Bronchial epithelial cell (primary cell): ENCODE results near the gene MMP21. TPM values are rescaled to one million over a fixed set of nuclear protein-coding genes. Genes with fewer than 3 reads are reported as not detected.

Source experiments
- DNase-seq: peaks from one replicate; pipeline ENCODE4 v3.0.0-alpha.2; 2010; ENCODE audit warnings: low read depth
- FAIRE-seq: peaks from 2 replicates; lab custom pipeline; 2011; peaks lifted over from hg19 to GRCh38; lab: Jason Lieb, UNC
- H3K27me3 ChIP-seq: 2 replicates; pipeline ENCODE4 v1.5.1; 2011; ENCODE audit warnings: low read length; ENCODE audit not compliant: control insufficient read depth, insufficient read depth
- H3K36me3 ChIP-seq: 2 replicates; pipeline ENCODE4 v1.5.1; 2011; ENCODE audit warnings: low read length; ENCODE audit not compliant: control insufficient read depth, insufficient read depth
- H3K4me3 ChIP-seq: 2 replicates; pipeline ENCODE4 v1.5.1; 2011; ENCODE audit warnings: mild to moderate bottlenecking, low read depth, low read length, control low read depth
- total RNA-seq: library from RNA; depleted of rRNA; stranded (reverse); fragments of >200 nt; gene quantifications from 2 replicates; pipeline ENCODE4 v1.2.1, GENCODE V29; 2014
- TF ChIP-seq, protein P1 (sequence below): IDR thresholded peaks from 2 replicates; pipeline ENCODE4 v1.5.1; 2011; ENCODE audit warnings: mild to moderate bottlenecking, moderate library complexity, low read length, control low read depth, inconsistent platforms; ENCODE audit not compliant: insufficient read depth, severe bottlenecking

The MMP21 gene
- total RNA-seq, 1 donor from 2014 or later: not detected

DNA sequence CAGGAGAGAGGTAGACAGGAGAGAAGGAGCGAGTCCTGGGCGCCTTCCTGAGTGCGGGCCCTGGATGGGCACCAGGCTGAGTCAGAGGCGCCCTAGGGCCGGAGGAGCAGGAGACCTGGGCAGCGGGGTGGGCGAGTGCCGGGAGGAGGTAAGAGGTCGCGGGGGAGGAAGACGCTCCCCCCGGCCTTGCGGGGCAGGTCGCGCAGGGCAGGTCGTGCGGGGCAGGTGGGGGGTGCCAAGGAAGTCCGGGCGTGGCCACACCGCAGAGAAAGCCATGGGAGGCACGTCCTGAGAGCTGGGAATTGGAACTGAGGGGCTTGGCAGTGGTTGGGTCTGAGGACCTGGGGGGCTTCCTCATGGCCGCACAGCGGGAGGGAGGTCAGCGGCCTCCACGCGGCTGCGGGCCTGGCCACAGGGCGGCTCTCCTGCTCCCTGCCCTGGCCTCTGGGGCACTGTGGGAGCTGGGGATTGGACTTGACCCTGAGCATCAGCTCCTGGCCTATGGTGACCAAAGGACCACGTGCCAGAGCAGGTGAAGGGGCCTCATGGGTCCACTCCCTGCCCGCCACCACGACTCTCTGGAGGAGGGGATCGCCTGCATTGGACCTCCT, 935 bp downstream of the MMP21 start:
- no peaks in the 10 kb centered on the region for H3K36me3 ChIP-seq
- H3K4me3 ChIP-seq: no peak overlapping the region
- no peaks in the 10 kb centered on the region for H3K27me3 ChIP-seq
- TF ChIP-seq, protein P1, sequence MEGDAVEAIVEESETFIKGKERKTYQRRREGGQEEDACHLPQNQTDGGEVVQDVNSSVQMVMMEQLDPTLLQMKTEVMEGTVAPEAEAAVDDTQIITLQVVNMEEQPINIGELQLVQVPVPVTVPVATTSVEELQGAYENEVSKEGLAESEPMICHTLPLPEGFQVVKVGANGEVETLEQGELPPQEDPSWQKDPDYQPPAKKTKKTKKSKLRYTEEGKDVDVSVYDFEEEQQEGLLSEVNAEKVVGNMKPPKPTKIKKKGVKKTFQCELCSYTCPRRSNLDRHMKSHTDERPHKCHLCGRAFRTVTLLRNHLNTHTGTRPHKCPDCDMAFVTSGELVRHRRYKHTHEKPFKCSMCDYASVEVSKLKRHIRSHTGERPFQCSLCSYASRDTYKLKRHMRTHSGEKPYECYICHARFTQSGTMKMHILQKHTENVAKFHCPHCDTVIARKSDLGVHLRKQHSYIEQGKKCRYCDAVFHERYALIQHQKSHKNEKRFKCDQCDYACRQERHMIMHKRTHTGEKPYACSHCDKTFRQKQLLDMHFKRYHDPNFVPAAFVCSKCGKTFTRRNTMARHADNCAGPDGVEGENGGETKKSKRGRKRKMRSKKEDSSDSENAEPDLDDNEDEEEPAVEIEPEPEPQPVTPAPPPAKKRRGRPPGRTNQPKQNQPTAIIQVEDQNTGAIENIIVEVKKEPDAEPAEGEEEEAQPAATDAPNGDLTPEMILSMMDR: no peak
- FAIRE-seq (no peak), DNase-seq (no peak)

DNA sequence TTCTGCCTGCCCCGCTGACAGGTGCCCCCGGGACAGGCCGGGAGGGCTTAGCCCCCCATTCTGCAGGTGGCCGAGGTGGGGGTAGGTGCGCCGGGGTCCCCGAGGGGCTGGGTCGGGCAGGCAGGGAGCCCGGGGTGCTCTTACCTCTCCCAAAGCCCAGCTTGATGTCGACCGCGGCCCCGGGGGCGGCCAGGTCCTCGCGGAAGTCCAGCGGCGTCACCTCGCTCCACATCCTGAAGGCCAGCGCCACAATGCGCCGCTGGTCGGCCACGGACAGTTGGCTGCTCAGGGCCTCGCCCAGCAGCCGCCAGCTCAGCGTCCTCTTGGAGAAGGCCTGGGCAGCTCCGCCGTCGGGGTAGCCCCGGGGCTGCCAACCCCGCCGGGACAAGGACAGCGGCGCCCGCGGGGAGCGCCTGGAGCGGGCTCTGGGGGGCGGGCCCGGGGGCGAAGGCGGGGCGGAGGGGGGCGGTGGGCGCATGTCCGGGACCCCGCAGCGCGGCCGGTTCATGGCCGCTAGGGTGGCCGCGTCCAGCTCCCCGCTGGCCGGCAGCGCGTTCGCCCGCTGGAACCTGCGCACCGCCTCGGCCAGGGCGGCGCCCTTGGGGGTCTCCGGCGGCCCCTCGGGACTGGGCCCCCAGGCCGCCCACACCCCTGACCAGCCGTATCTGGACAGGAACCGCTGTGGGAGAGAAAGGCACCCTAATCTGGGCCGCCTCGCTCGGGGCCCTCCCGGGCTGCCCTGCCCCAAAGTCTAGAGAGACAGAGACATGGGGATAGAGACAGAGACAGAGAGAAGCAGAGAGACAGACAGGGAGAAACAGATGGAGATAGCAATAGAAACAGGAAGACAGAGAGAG, 1.7 kb downstream of the MMP21 start:
- no peak for FAIRE-seq
- Histone ChIP-seq H3K4me3 (no peak overlapping the region), H3K36me3 (no peaks in the 10 kb centered on the region), H3K27me3 (no peaks in the 10 kb centered on the region)
- TF ChIP-seq, protein P1: no peak
- DNase-seq: no peak

DNA sequence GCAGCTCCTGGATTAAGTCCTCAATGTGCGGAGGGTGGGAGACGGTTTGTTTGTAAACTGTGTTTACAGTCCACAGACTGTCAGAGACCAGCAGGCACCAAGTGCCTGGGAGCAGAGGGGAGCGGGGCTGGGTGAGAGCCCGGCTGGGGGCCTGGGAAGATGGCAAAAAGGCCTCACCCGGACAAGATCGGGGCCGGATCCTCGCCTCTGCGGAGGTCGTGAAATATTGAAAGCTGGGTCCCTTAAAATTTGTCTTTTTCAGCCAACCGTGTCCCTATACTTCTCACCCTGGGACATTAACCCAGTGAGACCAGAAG, 2.8 kb downstream of the MMP21 start:
- no peaks in the 10 kb centered on the region for H3K36me3 ChIP-seq
- FAIRE-seq (no peak), DNase-seq (no peak)
- H3K4me3 ChIP-seq: no peak overlapping the region
- TF ChIP-seq, protein P1: no peak
- H3K27me3 ChIP-seq: no peaks in the 10 kb centered on the region

DNA sequence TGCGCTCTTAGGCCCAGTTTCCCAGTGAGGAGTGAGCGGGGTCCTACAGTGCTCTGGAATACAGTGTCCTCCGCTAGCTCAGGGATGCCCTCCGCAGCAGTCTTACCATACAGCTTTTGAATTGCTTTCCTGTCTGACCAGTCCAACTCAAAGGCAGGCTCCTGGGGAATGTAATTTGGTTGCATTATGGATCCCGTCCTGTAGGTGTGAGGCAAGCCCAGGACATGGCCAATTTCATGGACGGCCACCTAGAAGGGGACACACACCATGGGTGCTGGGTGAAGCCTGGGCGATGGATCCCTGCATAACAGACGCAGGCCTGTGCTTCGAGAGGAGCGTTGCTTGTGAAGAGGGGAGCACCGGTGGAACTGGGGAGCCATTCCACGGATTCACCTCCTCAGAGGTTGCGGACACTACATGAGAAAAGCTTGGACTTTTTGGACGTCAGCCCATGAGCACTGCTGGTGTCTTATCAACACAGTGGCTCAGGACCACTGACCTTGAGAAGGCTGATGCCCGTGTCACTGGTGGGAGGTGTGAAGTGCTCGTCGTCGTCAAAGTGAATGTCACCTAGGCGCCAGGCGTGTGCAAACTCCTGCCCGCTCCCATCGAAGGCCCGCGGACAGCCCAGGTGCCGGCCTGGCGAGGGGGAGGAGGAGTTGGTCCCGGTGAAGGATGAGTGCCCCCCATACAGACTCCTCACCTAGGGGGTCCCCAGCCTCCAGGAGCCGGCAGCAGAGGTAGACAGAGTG, 3.3 kb downstream of the MMP21 start:
- DNase-seq (no peak), FAIRE-seq (peak; percentile 28)
- H3K4me3 ChIP-seq: no peak overlapping the region
- no peaks in the 10 kb centered on the region for H3K36me3 ChIP-seq
- no peaks in the 10 kb centered on the region for H3K27me3 ChIP-seq
- TF ChIP-seq, protein P1: no peak

DNA sequence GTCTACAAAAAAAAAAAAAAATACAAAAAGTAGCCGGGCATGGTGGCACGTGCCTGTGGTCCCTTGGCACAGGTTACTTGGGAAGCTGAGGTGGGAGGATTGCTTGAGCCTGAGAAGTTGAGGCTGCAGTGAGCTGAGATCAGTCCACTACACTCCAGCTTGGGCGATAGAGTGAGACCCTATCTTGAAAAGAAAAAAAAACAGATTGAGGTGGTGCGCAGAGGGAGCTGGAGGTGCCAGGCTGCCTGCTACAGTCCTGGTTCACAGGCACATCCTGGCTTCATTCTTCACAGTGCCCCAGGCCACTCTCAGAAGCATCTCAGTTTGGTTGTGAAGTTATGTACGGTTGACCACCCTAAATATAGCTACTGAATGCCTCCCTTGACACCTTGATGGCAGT, 4.8 kb downstream of the MMP21 start:
- H3K36me3 ChIP-seq: no peaks in the 10 kb centered on the region
- TF ChIP-seq, protein P1: no peak
- FAIRE-seq: no peak
- no peak for DNase-seq
- no peak overlapping the region for H3K4me3 ChIP-seq
- H3K27me3 ChIP-seq: no peaks in the 10 kb centered on the region
